DMS53 treated with DMSO at 0.1 percent for 48 hours (cell line): ENCODE results near the gene VWF.

Experiments
- DNase-seq: peaks from one replicate; lab custom pipeline; 2025; ENCODE audit not compliant: unreplicated experiment; lab: John Stamatoyannopoulos, UW

Gene VWF

DNA sequence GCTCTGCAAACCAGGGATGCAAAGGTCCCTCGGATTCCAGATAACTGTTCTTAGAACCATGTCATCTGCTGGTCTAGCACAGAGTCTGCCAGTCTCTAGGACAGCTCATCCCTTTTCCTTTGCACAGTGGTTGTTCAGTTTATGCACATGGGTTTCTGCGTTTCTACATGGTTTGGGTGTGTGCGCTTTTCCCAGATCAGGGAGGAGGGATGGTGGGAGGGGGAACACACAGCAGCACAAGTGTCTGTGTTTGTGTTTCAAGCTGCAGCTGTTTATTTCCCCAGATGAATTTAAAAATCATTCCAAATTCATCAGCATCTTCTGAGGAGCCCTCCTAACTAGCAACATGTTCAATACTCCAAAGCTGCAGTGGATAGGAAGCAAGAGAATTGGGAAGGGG lies 224.8 kb downstream of the VWF start:
- no peak for DNase-seq

DNA sequence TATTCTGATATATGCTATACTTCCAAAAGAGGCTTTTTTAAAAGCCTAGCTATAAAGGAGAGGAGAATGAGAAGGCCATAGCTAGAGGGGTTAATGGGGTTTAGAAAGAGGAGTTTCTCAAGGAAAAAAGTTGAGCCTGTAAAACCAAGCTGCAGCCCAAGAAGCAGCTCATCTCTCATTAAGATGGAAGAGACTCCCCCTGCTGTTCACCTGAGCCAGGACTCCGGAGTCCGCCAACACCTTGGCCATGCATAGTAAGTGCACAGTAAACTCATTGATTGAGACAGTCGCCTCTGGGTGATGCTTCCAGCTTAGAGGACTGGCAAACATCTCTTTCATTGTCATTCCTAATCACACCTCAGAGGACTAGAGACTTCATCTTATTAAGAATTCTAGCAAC lies 225.6 kb downstream of the VWF start:
- DNase-seq: no peak
